HepG2 (cell line): ENCODE data around the gene CD83. TPM values are rescaled to one million over a fixed set of nuclear protein-coding genes. Genes with fewer than 3 reads are reported as not detected.

Experiments used
- BRCA1 ChIP-seq: sonication (generic); formaldehyde crosslinking; IDR thresholded peaks from 2 replicates; pipeline ENCODE4 v1.4.0; 2020; ENCODE audit warnings: missing genetic modification reagents
- CAMTA2 ChIP-seq: sonication (generic); formaldehyde crosslinking; IDR thresholded peaks from 2 replicates; pipeline ENCODE4 v1.4.0; 2020; ENCODE audit warnings: mild to moderate bottlenecking, missing genetic modification reagents, borderline replicate concordance
- DZIP1 ChIP-seq: sonication (generic); formaldehyde crosslinking; IDR thresholded peaks from 2 replicates; pipeline ENCODE4 v1.5.0; 2020; ENCODE audit warnings: mild to moderate bottlenecking, missing genetic modification reagents
- ETV6 ChIP-seq: sonication (generic); formaldehyde crosslinking; conservative IDR thresholded peaks from 2 replicates; pipeline ENCODE4 v1.4.0; 2020; ENCODE audit warnings: missing genetic modification reagents
- FOXC1 ChIP-seq: sonication (generic); formaldehyde crosslinking; IDR thresholded peaks from 2 replicates; pipeline ENCODE4 v1.8.0; 2022; ENCODE audit warnings: mild to moderate bottlenecking, missing genetic modification reagents, borderline replicate concordance
- FOXK1 ChIP-seq: sonication (generic); formaldehyde crosslinking; IDR thresholded peaks from 2 replicates; pipeline ENCODE4 v1.4.0; 2020; ENCODE audit warnings: low read depth, missing genetic modification reagents, borderline replicate concordance
- IRX3 ChIP-seq: sonication (generic); formaldehyde crosslinking; IDR thresholded peaks from 2 replicates; pipeline ENCODE4 v1.8.1; 2023; ENCODE audit warnings: mild to moderate bottlenecking, low read depth, missing genetic modification reagents, borderline replicate concordance
- KAT2B ChIP-seq: fragments of 150-350 bp; IDR thresholded peaks from 2 replicates; pipeline ENCODE4 v1.6.1; 2014; ENCODE audit warnings: low read depth, low read length, borderline replicate concordance
- KLF6 ChIP-seq: IDR thresholded peaks from 2 replicates; pipeline ENCODE4 v1.8.0; 2016; ENCODE audit warnings: missing biosample characterization, missing genetic modification reagents
- REPIN1 ChIP-seq: sonication (generic); formaldehyde crosslinking; IDR thresholded peaks from 2 replicates; pipeline ENCODE4 v1.8.0; 2022; ENCODE audit warnings: missing genetic modification reagents, low read depth, mild to moderate bottlenecking, borderline replicate concordance
- SNAPC2 ChIP-seq: sonication (generic); formaldehyde crosslinking; IDR thresholded peaks from 2 replicates; pipeline ENCODE4 v1.8.1; 2022; ENCODE audit warnings: mild to moderate bottlenecking, missing genetic modification reagents
- ZBTB7B ChIP-seq: sonication (generic); formaldehyde crosslinking; IDR thresholded peaks from 2 replicates; pipeline ENCODE4 v1.4.0; 2020; ENCODE audit warnings: missing genetic modification reagents
- ZFX ChIP-seq: sonication (generic); formaldehyde crosslinking; IDR thresholded peaks from 2 replicates; pipeline ENCODE4 v1.4.0; 2020; ENCODE audit warnings: mild to moderate bottlenecking, low read depth, missing genetic modification reagents, moderate library complexity
- ZKSCAN8 ChIP-seq: IDR thresholded peaks from 2 replicates; pipeline ENCODE4 v1.6.1; 2016; ENCODE audit warnings: borderline replicate concordance, missing genetic modification reagents, missing compliant biosample characterization
- ZNF136 ChIP-seq: sonication (generic); formaldehyde crosslinking; IDR thresholded peaks from 2 replicates; pipeline ENCODE4 v1.8.1; 2022; ENCODE audit warnings: low read depth, mild to moderate bottlenecking, moderate library complexity, missing genetic modification reagents
- ZNF205 ChIP-seq: IDR thresholded peaks from 2 replicates; pipeline ENCODE4 v1.6.1; 2018; ENCODE audit warnings: missing biosample characterization, missing genetic modification reagents
- ZNF232 ChIP-seq: sonication (generic); formaldehyde crosslinking; IDR thresholded peaks from 2 replicates; pipeline ENCODE4 v1.4.0; 2020; ENCODE audit warnings: missing genetic modification reagents, borderline replicate concordance
- ZNF317 ChIP-seq: sonication (generic); formaldehyde crosslinking; IDR thresholded peaks from 2 replicates; pipeline ENCODE4 v1.5.0; 2020; ENCODE audit warnings: mild to moderate bottlenecking, missing genetic modification reagents
- ZNF331 ChIP-seq: sonication (generic); formaldehyde crosslinking; IDR thresholded peaks from 2 replicates; pipeline ENCODE4 v1.4.0; 2020; ENCODE audit warnings: missing genetic modification reagents
- ZNF547 ChIP-seq: sonication (generic); formaldehyde crosslinking; IDR thresholded peaks from 2 replicates; pipeline ENCODE4 v1.5.1; 2020; ENCODE audit warnings: mild to moderate bottlenecking, missing genetic modification reagents
- ZNF629 ChIP-seq: sonication (generic); formaldehyde crosslinking; conservative IDR thresholded peaks from 2 replicates; pipeline ENCODE4 v1.5.0; 2020; ENCODE audit warnings: missing genetic modification reagents
- ZSCAN31 ChIP-seq: sonication (generic); formaldehyde crosslinking; IDR thresholded peaks from 2 replicates; pipeline ENCODE4 v1.5.0; 2020; ENCODE audit warnings: low read depth, mild to moderate bottlenecking, missing genetic modification reagents
- polyA plus RNA-seq, 8 experiments: library from polyadenylated mRNA; depleted of rRNA in 3 of 8; stranded (reverse) in 7 of 8; unstranded in 1 of 8; fragments of >200 nt; fragmentation: Illumina TruSeq in 4 of 8; extraction: Trizol in 4 of 8; gene quantifications; 2 replicates each; pipeline versions ENCODE4 v1.2.1 to v1.2.3, GENCODE V29; 2011 to 2016; ENCODE audit warnings: low read depth in 4 of 8, missing spikeins in 1 of 8, mixed read lengths in 1 of 8; ENCODE audit not compliant: insufficient read depth in 1 of 8
- total RNA-seq, 5 experiments: library from RNA; depleted of rRNA; stranded (reverse); fragments of >200 nt; fragmentation: Illumina TruSeq; extraction: Trizol; gene quantifications; 2 replicates each; pipeline ENCODE4 v1.2.3, GENCODE V29; 2016; ENCODE audit warnings: low read depth in 1 of 5
- TF ChIP-seq, protein P1 (sequence below): sonication (generic); formaldehyde crosslinking; IDR thresholded peaks from 2 replicates; pipeline ENCODE4 v1.5.0; 2020; ENCODE audit warnings: mild to moderate bottlenecking, missing genetic modification reagents
- TF ChIP-seq, protein P2 (sequence below): IDR thresholded peaks from 2 replicates; pipeline ENCODE4 v1.6.1; 2016; ENCODE audit warnings: control low read depth

The CD83 gene
- total and polyA plus RNA-seq, 2 of the 13 experiments (the other 11 are each of a cell fraction or from before 2014, with no cell fraction given) = 0.46 to 2.3 TPM

GRCh38 chr6:14117158-14118090 lies at the start of gene CD83 (continued):
- TF ChIP-seq ZNF317 (CRISPR knock-in tag) = 0 out of 2 replicates have a peak, but pooled peaks have one; percentile 42
- TF ChIP-seq ZNF232 (CRISPR knock-in tag) = 0 out of 2 replicates have a peak, but pooled peaks have one; percentile 2
- 0 out of 2 replicates have a peak, but pooled peaks have one; percentile 43 for TF ChIP-seq IRX3 (CRISPR knock-in tag)
- TF ChIP-seq KLF6 (CRISPR knock-in tag) = 0 out of 2 replicates have a peak, but pooled peaks have one; percentile 46
- peak; percentile 66; the same call in 1 of the 2 replicates for TF ChIP-seq SNAPC2
- TF ChIP-seq KAT2B = no peak
- 0 out of 2 replicates have a peak, but pooled peaks have one; percentile 25 for TF ChIP-seq FOXC1 (CRISPR knock-in tag)
- TF ChIP-seq REPIN1 (CRISPR knock-in tag) = 0 out of 2 replicates have a peak, but pooled peaks have one; percentile 23
- no peak; the same call in 1 of the 2 replicates for TF ChIP-seq ETV6 (CRISPR knock-in tag)
- peak; percentile 59; the same call in 1 of the 2 replicates for TF ChIP-seq ZSCAN31
- 0 out of 2 replicates have a peak, but pooled peaks have one; percentile 29 for TF ChIP-seq ZNF205 (CRISPR knock-in tag)
- peak; percentile 77 for TF ChIP-seq ZNF629
- TF ChIP-seq BRCA1 = no peak
- TF ChIP-seq ZKSCAN8 = no peak
- TF ChIP-seq, protein P1, sequence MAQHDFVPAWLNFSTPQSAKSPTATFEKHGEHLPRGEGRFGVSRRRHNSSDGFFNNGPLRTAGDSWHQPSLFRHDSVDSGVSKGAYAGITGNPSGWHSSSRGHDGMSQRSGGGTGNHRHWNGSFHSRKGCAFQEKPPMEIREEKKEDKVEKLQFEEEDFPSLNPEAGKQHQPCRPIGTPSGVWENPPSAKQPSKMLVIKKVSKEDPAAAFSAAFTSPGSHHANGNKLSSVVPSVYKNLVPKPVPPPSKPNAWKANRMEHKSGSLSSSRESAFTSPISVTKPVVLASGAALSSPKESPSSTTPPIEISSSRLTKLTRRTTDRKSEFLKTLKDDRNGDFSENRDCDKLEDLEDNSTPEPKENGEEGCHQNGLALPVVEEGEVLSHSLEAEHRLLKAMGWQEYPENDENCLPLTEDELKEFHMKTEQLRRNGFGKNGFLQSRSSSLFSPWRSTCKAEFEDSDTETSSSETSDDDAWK (CRISPR knock-in tag) = no peak
- peak; percentile 43; the same call in 1 of the 2 replicates for TF ChIP-seq ZFX (CRISPR knock-in tag)
- TF ChIP-seq DZIP1 (CRISPR knock-in tag) = peak; percentile 56; the same call in 1 of the 2 replicates
- TF ChIP-seq ZNF136 (CRISPR knock-in tag) = no peak
- peak; percentile 41; the same call in 1 of the 2 replicates for TF ChIP-seq ZNF331
- TF ChIP-seq, protein P2, sequence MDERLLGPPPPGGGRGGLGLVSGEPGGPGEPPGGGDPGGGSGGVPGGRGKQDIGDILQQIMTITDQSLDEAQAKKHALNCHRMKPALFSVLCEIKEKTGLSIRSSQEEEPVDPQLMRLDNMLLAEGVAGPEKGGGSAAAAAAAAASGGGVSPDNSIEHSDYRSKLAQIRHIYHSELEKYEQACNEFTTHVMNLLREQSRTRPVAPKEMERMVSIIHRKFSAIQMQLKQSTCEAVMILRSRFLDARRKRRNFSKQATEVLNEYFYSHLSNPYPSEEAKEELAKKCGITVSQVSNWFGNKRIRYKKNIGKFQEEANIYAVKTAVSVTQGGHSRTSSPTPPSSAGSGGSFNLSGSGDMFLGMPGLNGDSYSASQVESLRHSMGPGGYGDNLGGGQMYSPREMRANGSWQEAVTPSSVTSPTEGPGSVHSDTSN (CRISPR knock-in tag) = no peak
- peak; percentile 51; the same call in 1 of the 2 replicates for TF ChIP-seq ZNF547 (CRISPR knock-in tag)
- TF ChIP-seq FOXK1 (CRISPR knock-in tag) = no peak
- TF ChIP-seq CAMTA2 = peak; percentile 45; the same call in 1 of the 2 replicates
- TF ChIP-seq ZBTB7B (CRISPR knock-in tag) = 0 out of 2 replicates have a peak, but pooled peaks have one; percentile 11
